HG03469 (cell line): ENCODE results near the gene ELAC1.

Experiments used
- ATAC-seq: cut with Tn5 transposase; IDR thresholded peaks from one replicate; pipeline ENCODE4 v1.9.1; 2021; ENCODE audit warnings: mild to moderate bottlenecking, moderate library complexity, moderate number of reproducible peaks; ENCODE audit not compliant: unreplicated experiment

Gene ELAC1

GRCh38 chr18:51013259-51013658 lies 45.4 kb downstream of the ELAC1 start:
- ATAC-seq = no peak

GRCh38 chr18:51017140-51017879 lies 49.5 kb downstream of the ELAC1 start:
- no peak for ATAC-seq

GRCh38 chr18:51020536-51020935 lies 52.7 kb downstream of the ELAC1 start:
- no peak for ATAC-seq

GRCh38 chr18:51021226-51021965 lies 53.6 kb downstream of the ELAC1 start:
- ATAC-seq = no peak

- ATAC-seq = no peak
Observed at GRCh38 chr18:51025512-51025911, 57.7 kb downstream of the ELAC1 start.

GRCh38 chr18:51028201-51028805 lies 60.5 kb downstream of the ELAC1 start:
- ATAC-seq = no peak

- ATAC-seq = no peak
Observed at GRCh38 chr18:51029378-51029693, 61.5 kb downstream of the ELAC1 start.

- ATAC-seq = peak; percentile 49
Observed at GRCh38 chr18:51029694-51030536, 62.1 kb downstream of the ELAC1 start, which contains the start of gene SMAD4. TSS of gene SMAD4 (plus strand) at chr18:51030213. CDS start at chr18:51047047, 16,834 bp downstream.

GRCh38 chr18:51030537-51031258 lies 62.9 kb downstream of the ELAC1 start:
- peak; percentile 31 for ATAC-seq

GRCh38 chr18:51032193-51032592 lies 64.4 kb downstream of the ELAC1 start:
- no peak for ATAC-seq

- ATAC-seq = no peak
Observed at GRCh38 chr18:51037230-51037629, 69.4 kb downstream of the ELAC1 start.
